ENCODE results near the gene GPS1.
A peak's percentile ranks its signal among the peaks of the same experiment; 100 is the strongest.

DNA sequence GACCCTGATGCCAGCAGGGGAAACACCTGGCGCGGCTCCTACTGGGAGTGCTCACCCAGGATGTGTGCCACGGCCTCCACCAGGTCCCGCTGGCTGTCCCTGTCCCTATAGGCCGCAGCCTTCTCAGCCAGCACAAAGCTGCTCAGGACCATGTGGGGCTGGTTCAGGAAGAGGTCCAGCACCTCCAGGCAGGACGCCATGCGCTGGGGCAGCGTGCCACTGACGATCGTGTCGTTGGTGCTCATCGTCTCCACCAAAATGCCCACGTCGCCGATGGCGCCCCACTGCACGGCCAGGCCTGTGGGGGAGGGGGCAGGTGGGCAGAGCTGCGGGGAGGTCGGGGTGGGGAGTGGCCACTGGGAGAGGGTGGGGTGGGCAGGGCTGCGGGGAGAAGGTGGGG, 29.8 kb downstream of the GPS1 start:
- TF ChIP-seq, protein P1, sequence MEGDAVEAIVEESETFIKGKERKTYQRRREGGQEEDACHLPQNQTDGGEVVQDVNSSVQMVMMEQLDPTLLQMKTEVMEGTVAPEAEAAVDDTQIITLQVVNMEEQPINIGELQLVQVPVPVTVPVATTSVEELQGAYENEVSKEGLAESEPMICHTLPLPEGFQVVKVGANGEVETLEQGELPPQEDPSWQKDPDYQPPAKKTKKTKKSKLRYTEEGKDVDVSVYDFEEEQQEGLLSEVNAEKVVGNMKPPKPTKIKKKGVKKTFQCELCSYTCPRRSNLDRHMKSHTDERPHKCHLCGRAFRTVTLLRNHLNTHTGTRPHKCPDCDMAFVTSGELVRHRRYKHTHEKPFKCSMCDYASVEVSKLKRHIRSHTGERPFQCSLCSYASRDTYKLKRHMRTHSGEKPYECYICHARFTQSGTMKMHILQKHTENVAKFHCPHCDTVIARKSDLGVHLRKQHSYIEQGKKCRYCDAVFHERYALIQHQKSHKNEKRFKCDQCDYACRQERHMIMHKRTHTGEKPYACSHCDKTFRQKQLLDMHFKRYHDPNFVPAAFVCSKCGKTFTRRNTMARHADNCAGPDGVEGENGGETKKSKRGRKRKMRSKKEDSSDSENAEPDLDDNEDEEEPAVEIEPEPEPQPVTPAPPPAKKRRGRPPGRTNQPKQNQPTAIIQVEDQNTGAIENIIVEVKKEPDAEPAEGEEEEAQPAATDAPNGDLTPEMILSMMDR (IDR thresholded peaks at IDR 0.05 in 2 of 3, conservative IDR thresholded peaks at IDR 0.05 in 1 of 3; ENCODE audit: insufficient read depth in 2 of 3, low read depth in 1 of 3, low read length in 3 of 3), result no peak
- TF ChIP-seq RCOR1 (IDR thresholded peaks at IDR 0.05; ENCODE audit: borderline replicate concordance in 1 of 2, low read depth in 2 of 2, low read length in 2 of 2), result no peak
- no peak for TF ChIP-seq RBM39 (optimal IDR thresholded peaks at IDR 0.05; ENCODE audit: low read depth, low read length)
- 0 out of 2 replicates have a peak, but pooled peaks have one; percentile 7 for TF ChIP-seq POLR2A (conservative IDR thresholded peaks at IDR 0.05)
- no peak for TF ChIP-seq ZC3H8 (IDR thresholded peaks at IDR 0.05)
- no peak for TF ChIP-seq NFE2 (IDR thresholded peaks at IDR 0.05; ENCODE audit: low read depth)
- no peak for TF ChIP-seq ZNF124 (CRISPR knock-in tag; IDR thresholded peaks at IDR 0.05)
- no peak for TF ChIP-seq YY1 (IDR thresholded peaks at IDR 0.05; ENCODE audit: borderline replicate concordance in 1 of 3, control insufficient read depth in 1 of 3, extremely low read depth in 1 of 3, insufficient read depth in 3 of 3, insufficient read length in 1 of 3, insufficient replicate concordance in 2 of 3, low read depth in 1 of 3, low read length in 2 of 3)
- no peak for TF ChIP-seq BCL6 (CRISPR knock-in tag; IDR thresholded peaks at IDR 0.05)
- TF ChIP-seq, protein P2, sequence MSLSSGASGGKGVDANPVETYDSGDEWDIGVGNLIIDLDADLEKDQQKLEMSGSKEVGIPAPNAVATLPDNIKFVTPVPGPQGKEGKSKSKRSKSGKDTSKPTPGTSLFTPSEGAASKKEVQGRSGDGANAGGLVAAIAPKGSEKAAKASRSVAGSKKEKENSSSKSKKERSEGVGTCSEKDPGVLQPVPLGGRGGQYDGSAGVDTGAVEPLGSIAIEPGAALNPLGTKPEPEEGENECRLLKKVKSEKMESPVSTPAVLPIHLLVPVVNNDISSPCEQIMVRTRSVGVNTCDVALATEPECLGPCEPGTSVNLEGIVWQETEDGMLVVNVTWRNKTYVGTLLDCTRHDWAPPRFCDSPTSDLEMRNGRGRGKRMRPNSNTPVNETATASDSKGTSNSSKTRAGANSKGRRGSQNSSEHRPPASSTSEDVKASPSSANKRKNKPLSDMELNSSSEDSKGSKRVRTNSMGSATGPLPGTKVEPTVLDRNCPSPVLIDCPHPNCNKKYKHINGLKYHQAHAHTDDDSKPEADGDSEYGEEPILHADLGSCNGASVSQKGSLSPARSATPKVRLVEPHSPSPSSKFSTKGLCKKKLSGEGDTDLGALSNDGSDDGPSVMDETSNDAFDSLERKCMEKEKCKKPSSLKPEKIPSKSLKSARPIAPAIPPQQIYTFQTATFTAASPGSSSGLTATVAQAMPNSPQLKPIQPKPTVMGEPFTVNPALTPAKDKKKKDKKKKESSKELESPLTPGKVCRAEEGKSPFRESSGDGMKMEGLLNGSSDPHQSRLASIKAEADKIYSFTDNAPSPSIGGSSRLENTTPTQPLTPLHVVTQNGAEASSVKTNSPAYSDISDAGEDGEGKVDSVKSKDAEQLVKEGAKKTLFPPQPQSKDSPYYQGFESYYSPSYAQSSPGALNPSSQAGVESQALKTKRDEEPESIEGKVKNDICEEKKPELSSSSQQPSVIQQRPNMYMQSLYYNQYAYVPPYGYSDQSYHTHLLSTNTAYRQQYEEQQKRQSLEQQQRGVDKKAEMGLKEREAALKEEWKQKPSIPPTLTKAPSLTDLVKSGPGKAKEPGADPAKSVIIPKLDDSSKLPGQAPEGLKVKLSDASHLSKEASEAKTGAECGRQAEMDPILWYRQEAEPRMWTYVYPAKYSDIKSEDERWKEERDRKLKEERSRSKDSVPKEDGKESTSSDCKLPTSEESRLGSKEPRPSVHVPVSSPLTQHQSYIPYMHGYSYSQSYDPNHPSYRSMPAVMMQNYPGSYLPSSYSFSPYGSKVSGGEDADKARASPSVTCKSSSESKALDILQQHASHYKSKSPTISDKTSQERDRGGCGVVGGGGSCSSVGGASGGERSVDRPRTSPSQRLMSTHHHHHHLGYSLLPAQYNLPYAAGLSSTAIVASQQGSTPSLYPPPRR (CRISPR knock-in tag; IDR thresholded peaks at IDR 0.05; ENCODE audit: borderline replicate concordance), result no peak
- no peak for TF ChIP-seq ZNF253 (CRISPR knock-in tag; conservative IDR thresholded peaks at IDR 0.05)

All from K562 (cell line).